HG03558 (cell line): ENCODE results near the gene TNFRSF1B.

Experiments
- ATAC-seq: cut with Tn5 transposase; IDR thresholded peaks from one replicate; pipeline ENCODE4 v1.9.1; 2021; ENCODE audit warnings: moderate number of reproducible peaks; ENCODE audit not compliant: unreplicated experiment; ENCODE audit errors: extremely low read depth

TNFRSF1B gene

GRCh38 chr1:12186679-12186985 lies 19.8 kb downstream of the TNFRSF1B start:
- no peak for ATAC-seq

- ATAC-seq, result no peak
Observed at GRCh38 chr1:12188115-12188514, 21.3 kb downstream of the TNFRSF1B start.

GRCh38 chr1:12188657-12189327 lies 22.0 kb downstream of the TNFRSF1B start:
- ATAC-seq, result no peak

GRCh38 chr1:12189328-12189682 lies 22.5 kb downstream of the TNFRSF1B start:
- ATAC-seq, result no peak

GRCh38 chr1:12191242-12192032 lies 24.6 kb downstream of the TNFRSF1B start:
- no peak for ATAC-seq

GRCh38 chr1:12194666-12195216 lies 27.9 kb downstream of the TNFRSF1B start:
- no peak for ATAC-seq

GRCh38 chr1:12195416-12195815 lies 28.6 kb downstream of the TNFRSF1B start:
- ATAC-seq, result no peak

- ATAC-seq, result no peak
Observed at GRCh38 chr1:12196641-12197482, 30.1 kb downstream of the TNFRSF1B start.

- no peak for ATAC-seq
Observed at GRCh38 chr1:12197483-12197880, 30.7 kb downstream of the TNFRSF1B start.

- no peak for ATAC-seq
Observed at GRCh38 chr1:12200208-12200607, 33.4 kb downstream of the TNFRSF1B start.

GRCh38 chr1:12201352-12202189 lies 34.8 kb downstream of the TNFRSF1B start:
- ATAC-seq, result no peak

- no peak for ATAC-seq
Observed at GRCh38 chr1:12202190-12202497, 35.4 kb downstream of the TNFRSF1B start.

GRCh38 chr1:12202577-12202976 lies 35.8 kb downstream of the TNFRSF1B start:
- ATAC-seq, result no peak

- no peak for ATAC-seq
Observed at GRCh38 chr1:12203216-12204007, 36.6 kb downstream of the TNFRSF1B start.

- ATAC-seq, result no peak
Observed at GRCh38 chr1:12204140-12204539, 37.3 kb downstream of the TNFRSF1B start.

GRCh38 chr1:12204754-12205658 lies 38.2 kb downstream of the TNFRSF1B start:
- ATAC-seq, result no peak

- no peak for ATAC-seq
Observed at GRCh38 chr1:12206238-12206637, 39.4 kb downstream of the TNFRSF1B start.

GRCh38 chr1:12206792-12207424 lies 40.1 kb downstream of the TNFRSF1B start:
- no peak for ATAC-seq
